Esophagus muscularis mucosa (tissue), 3 donors: ENCODE results near the gene ADORA2A.

Experiments
- CTCF ChIP-seq, 3 experiments: fragments of 200-600 bp in 2 of 3; fragments of 450-650 bp in 1 of 3; sonication (generic) in 2 of 3; IDR thresholded peaks; one replicate each; pipeline ENCODE4 v1.5.1; 2017 to 2019; ENCODE audit warnings: antibody characterized with exemption in 3 of 3, mild to moderate bottlenecking in 2 of 3, moderate library complexity in 1 of 3
- POLR2A ChIP-seq: fragments of 450-650 bp; IDR thresholded peaks from one replicate; pipeline ENCODE4 v1.6.1; 2017; ENCODE audit warnings: antibody characterized with exemption, moderate library complexity, mild to moderate bottlenecking, low read depth
- POLR2AphosphoS5 ChIP-seq, 2 donors: sonication (generic); formaldehyde crosslinking; IDR thresholded peaks; one replicate each; pipeline ENCODE4 v1.6.1; 2017; ENCODE audit warnings: antibody characterized with exemption in 2 of 2

- TF ChIP-seq CTCF (IDR thresholded peaks at IDR 0.05) (no peak), POLR2A (no peak), POLR2AphosphoS5 (IDR thresholded peaks at IDR 0.05) (peak in 1 of 2 donors; percentile 57)
Measured at GRCh38 chr22:24471570-24471969, 44.2 kb downstream of the ADORA2A start.
